22Rv1 (cell line): ENCODE data around the gene SETBP1.

Experiments used
- ZFX ChIP-seq: fragments of 450-650 bp; IDR thresholded peaks from 2 replicates; pipeline ENCODE4 v1.6.1; 2017; ENCODE audit warnings: antibody characterized with exemption, borderline replicate concordance
- TF ChIP-seq, protein P1 (sequence below): fragments of 450-650 bp; IDR thresholded peaks from 2 replicates; pipeline ENCODE4 v1.5.1; 2017; ENCODE audit warnings: mild to moderate bottlenecking

- TF ChIP-seq, protein P1, sequence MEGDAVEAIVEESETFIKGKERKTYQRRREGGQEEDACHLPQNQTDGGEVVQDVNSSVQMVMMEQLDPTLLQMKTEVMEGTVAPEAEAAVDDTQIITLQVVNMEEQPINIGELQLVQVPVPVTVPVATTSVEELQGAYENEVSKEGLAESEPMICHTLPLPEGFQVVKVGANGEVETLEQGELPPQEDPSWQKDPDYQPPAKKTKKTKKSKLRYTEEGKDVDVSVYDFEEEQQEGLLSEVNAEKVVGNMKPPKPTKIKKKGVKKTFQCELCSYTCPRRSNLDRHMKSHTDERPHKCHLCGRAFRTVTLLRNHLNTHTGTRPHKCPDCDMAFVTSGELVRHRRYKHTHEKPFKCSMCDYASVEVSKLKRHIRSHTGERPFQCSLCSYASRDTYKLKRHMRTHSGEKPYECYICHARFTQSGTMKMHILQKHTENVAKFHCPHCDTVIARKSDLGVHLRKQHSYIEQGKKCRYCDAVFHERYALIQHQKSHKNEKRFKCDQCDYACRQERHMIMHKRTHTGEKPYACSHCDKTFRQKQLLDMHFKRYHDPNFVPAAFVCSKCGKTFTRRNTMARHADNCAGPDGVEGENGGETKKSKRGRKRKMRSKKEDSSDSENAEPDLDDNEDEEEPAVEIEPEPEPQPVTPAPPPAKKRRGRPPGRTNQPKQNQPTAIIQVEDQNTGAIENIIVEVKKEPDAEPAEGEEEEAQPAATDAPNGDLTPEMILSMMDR = no peak
- no peak for TF ChIP-seq ZFX
These were observed 96.9 kb downstream of the SETBP1 start for GRCh38 chr18:44777457-44778192.
